CD4-positive, CD25-positive, alpha-beta regulatory T cell (primary cell): ENCODE data around the gene RINL. TPM values are rescaled to one million over a fixed set of nuclear protein-coding genes. Genes with fewer than 3 reads are reported as not detected.
"Not testable (repeated sequence)": the region's sequence is repeated elsewhere in the genome, so short reads cannot be mapped to it uniquely, and the experiment has no call there.

ENCODE experiments used
- ATAC-seq, 2 donors: fragments of 150-1000 bp; cut with Tn5 transposase; one replicate each; pipeline ENCODE4 v1.10.0; 2021; ENCODE audit warnings: low read depth in 2 of 2, moderate number of reproducible peaks in 2 of 2, moderate library complexity in 1 of 2
- DNase-seq, 3 donors: peaks; one replicate each; pipeline versions ENCODE4 v3.0.0 to v3.0.0-alpha.2; 2012 to 2022; ENCODE audit warnings: mixed read lengths in 1 of 3
- H3K27ac ChIP-seq: one replicate; pipeline ENCODE4 v1.7.0; 2013; ENCODE audit warnings: mild to moderate bottlenecking, low read length; ENCODE audit not compliant: insufficient read depth, poor library complexity, severe bottlenecking
- H3K27me3 ChIP-seq: one replicate; pipeline ENCODE4 v1.7.0; 2013; ENCODE audit warnings: low read length; ENCODE audit not compliant: control insufficient read depth, insufficient read depth
- H3K36me3 ChIP-seq: one replicate; pipeline ENCODE4 v1.7.0; 2013; ENCODE audit warnings: mild to moderate bottlenecking, low read length, moderate library complexity; ENCODE audit not compliant: control insufficient read depth, insufficient read depth
- H3K4me1 ChIP-seq: 2 replicates; pipeline ENCODE4 v1.7.0; 2013; ENCODE audit warnings: mild to moderate bottlenecking, low read length; ENCODE audit not compliant: insufficient read depth, control insufficient read depth, poor library complexity, severe bottlenecking
- H3K4me3 ChIP-seq: one replicate; pipeline ENCODE4 v1.7.0; 2013; ENCODE audit warnings: low read depth, mild to moderate bottlenecking, low read length, moderate library complexity
- H3K9me3 ChIP-seq, 2 experiments: 1 replicate in 1 of 2; 2 replicates in 1 of 2; pipeline ENCODE4 v1.7.0; 2013; ENCODE audit warnings: low read length in 2 of 2, mild to moderate bottlenecking in 1 of 2, moderate library complexity in 1 of 2; ENCODE audit not compliant: control insufficient read depth in 2 of 2
- H3K27ac Mint-ChIP-seq, 3 donors: one replicate each; pipeline ENCODE4 v1.8.0; 2020 to 2022; ENCODE audit warnings: mild to moderate bottlenecking in 3 of 3, mixed read lengths in 3 of 3, moderate library complexity in 2 of 3
- H3K27me3 Mint-ChIP-seq: one replicate; pipeline ENCODE4 v1.8.0; 2022; ENCODE audit warnings: mild to moderate bottlenecking, mixed read lengths
- H3K36me3 Mint-ChIP-seq: one replicate; pipeline ENCODE4 v1.8.0; 2020; ENCODE audit warnings: mixed read lengths
- H3K4me1 Mint-ChIP-seq, 4 donors: one replicate each; pipeline ENCODE4 v1.8.0; 2020 to 2022; ENCODE audit warnings: mixed read lengths in 4 of 4, mild to moderate bottlenecking in 1 of 4
- H3K4me3 Mint-ChIP-seq, 4 donors: one replicate each; pipeline ENCODE4 v1.8.0; 2020 to 2022; ENCODE audit warnings: mild to moderate bottlenecking in 4 of 4, mixed read lengths in 4 of 4, moderate library complexity in 3 of 4
- H3K9me3 Mint-ChIP-seq, 7 donors: one replicate each; pipeline ENCODE4 v1.8.0; 2020 to 2022; ENCODE audit warnings: mixed read lengths in 7 of 7, mild to moderate bottlenecking in 3 of 7, moderate library complexity in 2 of 7
- polyA plus RNA-seq, 4 donors: library from polyadenylated mRNA; unstranded; fragments of 300-500 nt; fragmentation: Illumina TruSeq; gene quantifications; one replicate each; pipeline ENCODE4 v1.2.3, GENCODE V29; 2021
- total RNA-seq: library from RNA; stranded (reverse); gene quantifications from one replicate; pipeline ENCODE4 v1.2.3, GENCODE V29; 2022

The RINL gene
- total and polyA plus RNA-seq, 5 donors from 2014 or later, result 30.1 to 48.9 (median 38.5) TPM

GRCh38 chr19:38879400-38879751 lies 1.3 kb upstream of the RINL start:
- Mint-ChIP-seq H3K4me1 (peaks cover 4 to 46% (median 13%) of the 10 kb centered on the region in 4 donors), H3K4me3 (peak overlapping the region in 3 of 4 donors; percentile 63 to 96 (median 93)), H3K27me3 (no peaks in the 10 kb centered on the region), H3K27ac (peak overlapping the region in 2 of 3 donors; percentile 97 to 98), H3K36me3 (peaks cover 9% of the 10 kb centered on the region), H3K9me3 (no peaks in the 10 kb centered on the region)
- ATAC-seq, result no peak
- peaks cover 37% of the 10 kb centered on the region for H3K4me1 ChIP-seq
- no peaks in the 10 kb centered on the region for H3K27me3 ChIP-seq
- no peak overlapping the region for H3K4me3 ChIP-seq
- no peaks in the 10 kb centered on the region for H3K9me3 ChIP-seq
- peaks cover 4% of the 10 kb centered on the region for H3K36me3 ChIP-seq
- H3K27ac ChIP-seq, result peak overlapping the region; percentile 93
- no peak for DNase-seq

GRCh38 chr19:38878575-38879399 lies 712 bp upstream of the RINL start:
- no peak for DNase-seq
- H3K9me3 ChIP-seq, result no peaks in the 10 kb centered on the region
- H3K4me1 ChIP-seq, result peaks cover 37% of the 10 kb centered on the region
- H3K9me3 Mint-ChIP-seq, result no peaks in the 10 kb centered on the region
- H3K4me3 Mint-ChIP-seq, result peak overlapping the region; percentile 90 to 96 (median 94)
- no peaks in the 10 kb centered on the region for H3K27me3 Mint-ChIP-seq
- peaks cover 4% of the 10 kb centered on the region for H3K36me3 ChIP-seq
- H3K27ac ChIP-seq, result peak overlapping the region; percentile 93
- H3K4me3 ChIP-seq, result peak overlapping the region; percentile 62
- no peak for ATAC-seq
- H3K4me1 Mint-ChIP-seq, result peaks cover 4 to 46% (median 13%) of the 10 kb centered on the region in 4 donors
- H3K27ac Mint-ChIP-seq, result peak overlapping the region; percentile 97 to 99 (median 98)
- H3K27me3 ChIP-seq, result no peaks in the 10 kb centered on the region
- peaks cover 9% of the 10 kb centered on the region for H3K36me3 Mint-ChIP-seq

GRCh38 chr19:38875656-38876395 lies 2.2 kb downstream of the RINL start:
- no peak for ATAC-seq
- H3K27ac ChIP-seq, result no peak overlapping the region
- Mint-ChIP-seq H3K27me3 (no peaks in the 10 kb centered on the region), H3K27ac (peak overlapping the region; percentile 49 to 97 (median 97)), H3K4me1 (peaks cover 7 to 55% (median 19%) of the 10 kb centered on the region in 4 donors), H3K4me3 (peak overlapping the region in 1 of 4 donors; percentile 64), H3K9me3 (no peaks in the 10 kb centered on the region), H3K36me3 (peaks cover 10% of the 10 kb centered on the region)
- no peaks in the 10 kb centered on the region for H3K27me3 ChIP-seq
- H3K36me3 ChIP-seq, result peaks cover 22% of the 10 kb centered on the region
- no peak overlapping the region for H3K4me3 ChIP-seq
- no peak for DNase-seq
- peaks cover 37% of the 10 kb centered on the region for H3K4me1 ChIP-seq
- H3K9me3 ChIP-seq, result no peaks in the 10 kb centered on the region

GRCh38 chr19:38873400-38873799 lies 4.7 kb downstream of the RINL start:
- Mint-ChIP-seq H3K4me1 (peaks cover 9 to 63% (median 22%) of the 10 kb centered on the region in 4 donors), H3K4me3 (peak overlapping the region in 2 of 4 donors; percentile 40 to 71), H3K36me3 (peaks cover 10% of the 10 kb centered on the region), H3K27ac (peak overlapping the region in 2 of 3 donors; percentile 31 to 33)
- peaks cover 22% of the 10 kb centered on the region for H3K36me3 ChIP-seq
- not testable (repeated sequence) for DNase-seq, ATAC-seq, H3K27me3 ChIP-seq, H3K9me3 Mint-ChIP-seq, H3K27ac ChIP-seq, H3K4me3 ChIP-seq, H3K27me3 Mint-ChIP-seq, H3K9me3 ChIP-seq
- peaks cover 37% of the 10 kb centered on the region for H3K4me1 ChIP-seq

GRCh38 chr19:38870612-38871011 lies 7.5 kb downstream of the RINL start:
- H3K9me3 ChIP-seq, result no peaks in the 10 kb centered on the region
- Mint-ChIP-seq H3K4me1 (peaks cover 6 to 45% (median 16%) of the 10 kb centered on the region in 4 donors), H3K36me3 (peaks cover 10% of the 10 kb centered on the region), H3K4me3 (peak overlapping the region; percentile 82 to 96 (median 90)), H3K27me3 (no peaks in the 10 kb centered on the region), H3K27ac (peak overlapping the region in 2 of 3 donors; percentile 38 to 92), H3K9me3 (no peaks in the 10 kb centered on the region)
- no peak for DNase-seq
- H3K4me1 ChIP-seq, result peaks cover 26% of the 10 kb centered on the region
- no peak for ATAC-seq
- no peaks in the 10 kb centered on the region for H3K27me3 ChIP-seq
- peaks cover 20% of the 10 kb centered on the region for H3K36me3 ChIP-seq
- H3K4me3 ChIP-seq, result peak overlapping the region; percentile 53
- H3K27ac ChIP-seq, result peak overlapping the region; percentile 81

GRCh38 chr19:38869836-38870607 lies 8.1 kb downstream of the RINL start:
- DNase-seq, result peak; percentile 93 to 96 (median 96)
- Histone ChIP-seq H3K27me3 (no peaks in the 10 kb centered on the region), H3K27ac (peak overlapping the region; percentile 81), H3K9me3 (no peaks in the 10 kb centered on the region), H3K4me3 (peak overlapping the region; percentile 66), H3K36me3 (peaks cover 20% of the 10 kb centered on the region), H3K4me1 (peaks cover 32% of the 10 kb centered on the region)
- Mint-ChIP-seq H3K27ac (peak overlapping the region; percentile 87 to 94 (median 88)), H3K4me1 (peaks cover 6 to 51% (median 21%) of the 10 kb centered on the region in 4 donors), H3K27me3 (no peaks in the 10 kb centered on the region), H3K36me3 (peaks cover 13% of the 10 kb centered on the region), H3K9me3 (no peaks in the 10 kb centered on the region), H3K4me3 (peak overlapping the region; percentile 89 to 96 (median 93))
- peak; percentile 98 to 99 for ATAC-seq

- H3K4me3 ChIP-seq, result peak overlapping the region; percentile 66
- peaks cover 20% of the 10 kb centered on the region for H3K36me3 ChIP-seq
- Mint-ChIP-seq H3K27me3 (no peaks in the 10 kb centered on the region), H3K4me3 (peak overlapping the region; percentile 89 to 96 (median 93)), H3K27ac (peak overlapping the region; percentile 87 to 94 (median 88)), H3K9me3 (no peaks in the 10 kb centered on the region), H3K4me1 (peaks cover 13 to 58% (median 28%) of the 10 kb centered on the region in 4 donors), H3K36me3 (peaks cover 14% of the 10 kb centered on the region)
- ATAC-seq, result no peak
- H3K9me3 ChIP-seq, result no peaks in the 10 kb centered on the region
- H3K4me1 ChIP-seq, result peaks cover 39% of the 10 kb centered on the region
- H3K27me3 ChIP-seq, result no peaks in the 10 kb centered on the region
- peak overlapping the region; percentile 81 for H3K27ac ChIP-seq
- peak in 2 of 3 donors; percentile 26 to 54 for DNase-seq
Observed at GRCh38 chr19:38869160-38869835, 8.8 kb downstream of the RINL start.
